GM18502 (cell line): ENCODE results near the gene NPC1.
"Not testable (repeated sequence)": the region's sequence is repeated elsewhere in the genome, so short reads cannot be mapped to it uniquely, and the experiment has no call there.

Experiments
- ATAC-seq: cut with Tn5 transposase; IDR thresholded peaks from one replicate; pipeline ENCODE4 v1.9.1; 2021; ENCODE audit warnings: mild to moderate bottlenecking; ENCODE audit not compliant: unreplicated experiment, poor library complexity

The NPC1 gene

DNA sequence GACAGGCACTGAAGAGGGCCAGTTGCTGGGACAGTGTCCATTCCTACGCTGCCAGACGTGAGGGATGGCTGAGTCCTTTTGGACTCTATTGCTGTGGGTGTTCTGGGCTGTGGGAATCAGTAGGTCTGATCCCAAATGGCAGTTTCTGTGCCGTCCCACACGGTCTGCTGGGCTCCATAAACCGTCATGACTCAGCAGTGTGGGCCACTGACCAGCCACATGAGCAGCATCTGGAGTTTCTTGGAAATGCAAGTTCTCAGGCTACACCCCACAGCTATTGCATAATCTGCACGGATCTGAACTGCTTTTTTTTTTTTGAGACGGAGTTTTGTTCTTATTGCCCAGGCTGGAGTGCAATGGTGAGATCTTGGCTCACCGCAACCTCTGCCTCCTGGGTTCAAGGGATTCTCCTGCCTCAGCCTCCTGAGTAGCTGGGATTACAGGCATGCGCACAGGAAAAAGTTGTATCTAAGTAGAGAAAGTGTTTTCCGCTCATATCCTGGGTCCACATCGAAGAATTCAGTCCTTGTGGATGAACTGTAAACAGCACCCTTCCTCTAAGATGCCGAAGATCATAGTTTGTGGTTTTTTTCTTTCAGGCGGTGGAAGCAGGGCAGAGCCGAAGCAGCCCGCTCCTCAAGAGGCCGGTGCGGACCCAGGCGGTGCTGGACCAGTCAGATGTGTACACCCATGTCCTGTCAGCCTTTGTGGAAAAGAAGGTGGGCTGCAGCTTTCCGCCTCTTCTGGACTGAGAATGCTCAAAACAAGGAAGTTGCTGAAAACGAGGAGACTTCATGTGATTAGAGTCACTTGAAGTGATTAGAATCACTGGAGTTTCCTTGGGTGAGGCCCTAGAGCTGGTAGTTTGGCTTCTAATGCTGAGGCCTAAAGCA, 57.5 kb downstream of the NPC1 start:
- ATAC-seq, result no peak

DNA sequence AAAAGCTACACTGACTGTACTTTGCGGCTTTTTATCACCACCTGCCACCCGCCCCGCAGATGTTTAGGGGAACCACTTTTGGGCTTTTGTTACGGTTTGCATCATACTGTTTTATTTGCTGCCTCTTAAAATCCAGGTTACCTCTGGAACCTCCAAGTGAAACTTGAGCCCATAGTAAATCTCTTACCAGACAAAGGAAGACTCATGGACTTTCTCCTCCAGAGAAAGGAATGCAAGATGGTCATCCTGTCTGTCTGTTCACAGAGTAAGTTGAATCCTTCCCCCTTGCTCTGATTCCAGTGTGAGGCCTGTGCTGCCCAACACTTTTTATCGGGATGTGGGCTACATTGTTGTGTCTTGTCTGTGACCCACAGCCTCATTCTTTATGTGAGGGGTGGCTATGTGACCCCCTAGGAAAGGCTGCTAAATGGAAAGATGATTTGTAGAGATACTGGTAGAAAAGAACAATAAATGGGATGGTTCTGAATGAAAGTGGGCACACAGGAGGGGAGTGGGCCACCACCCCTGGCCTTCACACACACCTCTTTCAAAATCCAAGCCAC, 59.7 kb downstream of the NPC1 start:
- ATAC-seq, result no peak

DNA sequence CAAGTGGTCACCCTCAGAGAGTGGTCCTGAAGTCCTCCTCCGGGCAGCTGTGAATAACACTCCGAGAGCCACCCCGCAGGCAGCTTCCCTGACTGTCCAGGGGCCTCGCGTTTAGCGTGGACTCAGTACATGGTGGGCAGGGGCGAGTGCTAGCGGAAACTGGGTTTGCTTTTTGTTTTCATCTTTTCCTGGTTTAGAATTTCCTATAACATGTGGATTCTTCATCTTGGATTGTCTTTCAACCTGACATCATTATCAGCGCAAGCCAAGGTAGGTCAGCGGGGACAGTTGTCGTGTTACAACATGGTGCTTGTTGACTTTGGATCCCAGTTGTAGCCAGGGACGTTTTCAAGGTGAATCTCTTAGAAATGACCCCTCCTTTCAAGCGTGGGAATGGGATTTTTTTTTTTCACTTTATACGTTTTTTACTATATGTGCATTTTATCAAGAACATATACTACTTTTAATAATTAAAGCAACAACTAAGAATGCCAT, 62.0 kb downstream of the NPC1 start:
- ATAC-seq, result no peak

DNA sequence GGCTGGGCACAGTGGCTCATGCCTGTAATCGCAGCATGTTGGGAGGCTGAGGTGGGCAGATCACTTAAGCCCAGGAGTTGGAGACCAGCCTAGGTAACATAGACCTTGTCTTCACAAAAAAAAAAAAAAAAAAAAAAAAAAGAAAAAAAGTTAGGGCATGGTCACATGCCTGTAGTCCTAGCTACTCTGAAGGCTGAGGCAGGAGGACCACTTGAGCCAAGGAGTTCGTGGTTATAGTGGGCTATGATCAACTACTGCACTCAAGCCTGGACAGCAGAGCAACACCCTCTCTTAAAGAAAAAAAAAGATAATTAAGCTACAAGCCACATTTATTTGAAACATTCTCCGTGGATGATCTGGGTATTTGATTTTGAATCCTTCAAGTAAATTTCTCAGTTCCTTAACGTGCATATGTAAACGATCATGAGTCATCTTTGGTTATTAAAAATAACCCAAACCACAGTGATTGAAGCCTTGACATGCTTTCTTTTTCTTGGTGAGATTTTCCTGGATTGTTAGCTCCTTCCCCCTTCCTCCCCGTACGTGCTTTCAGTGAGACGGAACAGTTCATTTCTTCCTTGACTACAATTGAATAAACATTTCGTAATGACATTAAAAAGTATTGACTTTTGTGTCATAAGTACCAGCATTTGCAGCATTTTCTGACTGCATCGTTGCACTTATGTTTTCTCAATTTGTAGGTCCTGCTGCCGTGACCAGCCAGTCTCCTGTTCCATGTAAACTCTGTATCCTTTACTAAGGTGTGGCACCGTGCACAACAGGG, 62.7 kb downstream of the NPC1 start:
- no peak for ATAC-seq

DNA sequence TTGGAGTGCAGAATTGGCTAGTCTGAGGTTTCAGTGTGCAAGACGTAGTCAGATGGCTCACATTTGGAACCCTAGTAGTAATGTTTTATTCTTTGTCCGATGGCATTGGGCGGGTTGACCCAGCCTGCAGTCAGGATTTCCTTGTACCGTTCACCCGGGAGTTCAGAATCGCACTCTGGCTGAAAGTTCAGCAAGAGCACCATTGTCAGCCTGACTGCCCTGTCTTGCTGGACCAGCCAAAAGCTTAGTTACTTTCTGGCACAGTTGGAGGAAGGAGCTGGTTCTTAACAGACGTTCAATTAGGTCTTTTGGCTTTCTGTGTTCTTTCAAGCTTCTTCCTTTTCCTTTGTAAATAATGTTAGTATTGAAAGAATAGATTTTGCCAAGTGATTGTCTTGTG, 64.4 kb downstream of the NPC1 start:
- no peak for ATAC-seq

DNA sequence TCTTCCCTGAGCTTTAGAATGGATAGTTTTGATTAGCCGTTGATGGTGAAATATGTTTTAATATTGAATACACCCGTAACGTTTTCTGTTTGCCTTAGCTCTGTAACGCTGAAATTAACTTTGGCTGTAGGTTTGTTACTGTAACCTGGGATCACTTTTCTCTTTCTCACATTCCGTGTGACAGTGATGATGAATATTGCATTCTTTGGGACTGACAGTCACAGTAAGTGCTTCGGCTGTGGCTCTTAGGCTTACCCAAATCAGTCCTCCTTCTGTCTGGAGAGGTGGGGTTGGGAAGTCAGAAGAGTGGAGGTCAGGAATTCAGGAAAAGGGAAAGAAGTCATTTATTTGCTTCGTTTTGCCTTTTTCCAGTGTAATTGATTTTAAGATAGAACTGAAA, 65.0 kb downstream of the NPC1 start:
- ATAC-seq, result no peak

DNA sequence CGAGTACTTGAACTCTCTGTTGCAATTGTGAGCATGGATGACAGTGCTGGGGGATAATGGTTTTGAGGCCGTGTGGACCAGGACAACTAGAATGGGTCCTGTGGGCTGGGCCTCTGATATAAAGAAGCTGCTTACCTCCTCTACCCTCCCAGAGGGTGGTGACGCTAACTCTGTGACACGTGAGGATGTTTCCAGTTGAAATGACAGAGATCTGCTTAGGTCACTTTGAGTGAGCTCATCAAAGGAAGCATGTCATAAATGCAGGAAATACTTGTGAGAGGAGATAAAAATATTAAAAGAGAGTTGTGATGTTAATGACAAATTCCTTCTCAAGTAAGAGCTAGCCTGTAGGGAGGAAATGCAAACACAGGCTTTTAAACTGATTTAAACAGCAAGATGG, 66.6 kb downstream of the NPC1 start:
- ATAC-seq, result no peak

DNA sequence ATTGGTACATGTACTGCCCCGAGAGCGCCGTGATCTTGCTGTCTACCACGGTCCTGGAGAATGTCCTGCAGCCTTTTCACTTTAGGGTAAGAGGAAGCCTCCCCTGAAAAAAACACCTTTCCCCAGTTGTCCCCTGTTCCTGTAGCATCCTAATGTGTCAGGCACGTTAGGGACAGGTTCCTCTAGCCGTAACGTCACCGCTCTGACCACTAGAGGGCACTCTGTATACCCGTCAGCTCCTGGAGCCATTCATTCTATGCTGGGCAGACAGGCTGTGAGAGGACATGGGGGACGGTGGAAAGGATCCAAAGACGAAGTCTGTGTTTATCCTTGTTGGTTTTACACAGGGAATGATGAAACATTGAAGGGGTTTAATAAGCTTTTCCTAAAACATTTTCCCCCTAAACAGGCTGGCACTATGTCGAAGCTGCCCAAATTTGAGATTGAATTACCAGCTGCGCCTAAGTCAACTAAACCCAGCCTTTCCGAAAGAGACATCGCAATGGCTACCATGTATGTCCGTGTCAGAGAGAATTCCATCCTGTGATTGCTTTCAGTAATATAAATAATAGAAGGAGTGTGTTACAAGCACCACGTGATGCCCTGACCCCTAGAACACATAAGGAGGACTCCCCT, 70.3 kb downstream of the NPC1 start:
- ATAC-seq, result peak; percentile 93

DNA sequence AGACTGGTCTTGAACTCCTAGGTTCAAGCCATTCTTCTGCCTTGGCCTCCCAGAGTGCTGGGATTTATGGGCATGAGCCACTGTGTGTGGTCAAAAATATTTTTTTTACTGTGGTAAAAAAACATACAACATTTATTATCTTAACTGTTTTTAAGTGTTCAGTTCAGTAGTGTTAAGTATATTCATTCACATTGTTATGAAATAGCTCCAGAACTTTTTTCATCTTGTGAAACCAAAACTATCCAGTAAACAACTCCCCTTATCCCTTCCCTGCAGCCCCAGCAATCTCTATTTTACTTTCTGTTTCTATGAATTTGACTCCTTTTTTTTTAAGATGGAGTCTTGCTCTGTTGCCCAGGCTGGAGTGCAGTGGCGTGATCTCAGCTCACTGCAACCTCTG, 73.7 kb downstream of the NPC1 start:
- no peak for ATAC-seq

DNA sequence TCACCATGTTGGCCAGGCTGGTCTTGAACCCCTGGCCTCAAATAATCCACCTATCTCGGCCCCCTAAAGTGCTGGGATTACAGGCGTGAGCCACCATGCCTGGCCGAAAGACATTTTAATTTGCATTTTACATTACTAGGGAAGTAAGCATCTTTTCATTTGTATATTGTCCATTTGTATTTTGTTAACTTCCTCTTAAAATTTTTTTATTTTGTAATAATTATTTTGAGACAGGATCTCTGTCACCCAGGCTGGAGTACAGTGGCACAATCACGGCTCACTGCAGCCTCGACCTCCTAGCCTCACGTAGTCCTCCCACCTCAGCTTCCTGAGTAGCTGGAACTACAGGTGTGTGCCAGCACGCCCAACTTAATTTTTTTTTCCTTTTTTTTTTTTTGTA, 74.1 kb downstream of the NPC1 start:
- not testable (repeated sequence) for ATAC-seq

DNA sequence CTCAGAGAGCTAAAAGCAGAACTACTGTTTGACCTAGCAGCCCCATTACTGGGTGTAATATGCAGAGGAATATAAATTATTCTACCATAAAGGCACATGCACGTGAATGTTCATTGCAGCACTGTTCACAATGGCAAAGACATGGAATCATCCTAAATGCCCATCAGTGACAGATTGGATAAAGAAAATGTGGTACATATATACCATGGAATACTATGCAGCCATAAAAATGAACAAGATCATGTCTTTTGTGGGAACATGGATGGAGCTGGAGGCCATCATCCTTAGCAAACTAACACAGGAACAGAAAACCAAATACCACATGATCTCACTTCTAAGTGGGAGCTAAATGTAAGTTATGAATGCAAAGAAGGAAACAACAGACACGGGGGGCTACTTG, 75.4 kb downstream of the NPC1 start:
- ATAC-seq, result not testable (repeated sequence)

DNA sequence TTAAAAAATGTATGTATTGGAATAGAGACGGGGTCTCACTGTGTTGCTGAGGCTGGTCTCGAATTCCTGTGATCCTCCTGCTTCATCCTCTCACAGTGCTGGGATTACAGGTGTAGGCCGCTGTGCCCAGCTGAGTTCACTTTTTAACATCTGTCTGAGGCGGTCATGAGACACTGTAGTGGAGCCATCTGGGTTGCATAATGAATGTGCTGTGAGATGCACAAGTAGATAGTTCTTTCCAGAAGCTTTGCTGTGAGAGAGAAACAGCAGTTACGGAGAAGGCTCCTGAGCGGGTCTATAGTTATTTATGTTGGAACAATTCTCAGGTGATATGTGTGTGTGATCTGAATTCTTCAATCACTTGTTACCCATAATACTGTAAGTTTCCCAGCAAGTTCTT, 79.9 kb downstream of the NPC1 start:
- no peak for ATAC-seq

DNA sequence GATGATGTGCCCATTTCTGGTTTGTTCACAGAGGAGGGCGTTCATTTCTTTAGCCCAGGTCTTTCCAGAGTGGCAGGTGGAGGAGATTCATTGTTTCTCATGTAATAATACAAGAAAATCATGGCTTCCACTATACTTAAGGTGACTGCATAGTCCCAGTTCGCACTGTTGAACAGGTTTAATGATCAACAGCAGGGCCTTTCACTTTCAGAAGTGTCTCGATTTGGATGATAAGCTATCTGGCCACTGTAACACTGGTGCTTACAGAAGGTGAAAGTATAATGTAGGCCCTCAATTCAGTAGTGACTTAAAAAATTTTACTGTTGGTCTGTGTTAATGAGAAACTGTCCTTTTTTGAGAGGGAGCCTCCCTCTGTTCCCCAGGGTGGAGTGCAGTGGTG, 81.6 kb downstream of the NPC1 start:
- ATAC-seq, result peak; percentile 37

DNA sequence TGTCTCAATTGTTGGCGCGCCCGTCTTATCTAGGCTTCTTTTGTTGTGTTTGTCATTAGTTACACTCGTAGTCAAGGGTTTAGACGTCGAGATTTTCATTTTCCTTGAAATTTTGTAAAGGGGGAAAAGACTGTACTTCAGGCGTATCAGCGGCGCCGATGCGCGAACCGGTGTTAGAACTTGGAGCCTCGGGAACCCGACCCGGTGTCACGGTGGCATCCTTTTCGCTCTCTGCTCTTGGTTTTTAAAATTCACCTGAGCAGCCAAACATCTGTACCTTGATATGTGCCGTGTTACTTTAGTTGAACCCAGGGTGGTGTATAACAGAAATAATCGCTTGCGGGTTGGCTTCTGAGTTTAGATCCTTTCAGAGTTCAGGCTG, 82.4 kb downstream of the NPC1 start:
- ATAC-seq, result no peak

DNA sequence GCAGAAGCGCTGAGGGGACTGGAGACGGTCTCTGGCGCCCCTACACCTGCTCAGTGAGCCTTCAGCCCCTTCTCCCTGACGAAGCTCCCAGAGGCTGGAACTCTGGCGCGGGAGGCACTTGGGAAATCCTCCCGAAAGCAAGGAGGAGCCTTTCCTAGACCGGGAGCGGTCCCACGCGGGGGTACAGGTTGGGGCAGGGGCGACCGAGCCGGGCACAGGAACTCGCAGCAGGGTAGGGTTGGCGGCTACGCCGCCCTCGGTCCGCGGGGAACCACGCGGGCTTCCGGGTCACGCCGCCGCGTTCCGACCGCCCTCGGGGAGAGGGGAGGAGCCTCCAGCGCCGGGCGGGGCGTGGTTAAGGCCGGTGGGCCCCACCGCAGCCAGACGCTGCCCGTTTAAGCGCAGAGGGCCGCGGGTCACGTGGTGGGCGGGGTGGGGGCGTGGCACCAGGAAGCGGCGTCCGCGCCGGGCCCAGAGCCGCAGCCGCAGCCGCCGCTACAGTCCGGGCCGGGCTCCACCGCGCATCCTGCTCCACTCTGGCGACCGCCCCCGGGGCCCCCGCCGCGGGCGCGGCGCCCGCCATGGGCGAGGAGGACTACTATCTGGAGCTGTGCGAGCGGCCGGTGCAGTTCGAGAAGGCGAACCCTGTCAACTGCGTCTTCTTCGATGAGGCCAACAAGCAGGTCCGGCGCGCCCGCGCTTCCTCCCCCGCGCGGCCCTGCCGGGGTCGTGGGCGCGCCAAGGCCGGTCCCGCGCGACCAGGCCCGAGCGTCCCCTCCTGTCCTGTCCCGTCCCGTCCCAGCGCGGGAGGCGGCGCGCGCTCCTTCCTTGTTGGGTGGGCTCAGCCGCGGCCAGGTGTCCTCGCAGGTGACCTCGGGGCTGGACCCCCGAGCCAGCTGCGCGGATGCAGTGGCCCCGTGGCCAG, 83.0 kb downstream of the NPC1 start, which contains the start of gene RMC1:
Gene RMC1 (plus strand): TSS at position 474 of the 925 bp plus-strand sequence. CDS start 108 bp downstream, at position 582.
- ATAC-seq, result peak; percentile 79

DNA sequence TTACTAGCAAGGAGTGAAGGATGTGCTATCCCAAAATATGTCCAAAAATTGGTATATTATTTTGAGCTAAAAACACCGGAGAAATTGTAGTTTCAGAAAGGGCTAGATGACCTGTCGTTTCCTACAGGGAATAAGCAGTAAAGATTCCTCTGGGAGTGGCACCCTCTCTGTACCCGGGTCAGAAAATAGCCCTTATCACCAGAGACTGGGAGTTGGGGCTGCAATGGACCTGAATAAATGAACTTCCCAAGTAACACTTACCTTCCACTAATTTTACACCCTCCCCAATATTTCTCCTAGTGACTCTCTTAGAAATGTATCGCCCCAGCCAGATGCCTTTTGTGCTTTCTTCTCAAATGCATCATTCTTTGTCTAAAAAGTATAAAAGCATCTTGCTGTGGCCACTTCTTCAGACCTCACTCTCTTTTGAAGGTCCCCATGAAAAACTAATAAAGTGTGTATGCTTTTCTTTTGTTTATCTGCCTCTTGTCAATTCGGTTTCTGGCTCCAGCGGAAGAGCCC, 83.7 kb downstream of the NPC1 start:
- no peak for ATAC-seq

DNA sequence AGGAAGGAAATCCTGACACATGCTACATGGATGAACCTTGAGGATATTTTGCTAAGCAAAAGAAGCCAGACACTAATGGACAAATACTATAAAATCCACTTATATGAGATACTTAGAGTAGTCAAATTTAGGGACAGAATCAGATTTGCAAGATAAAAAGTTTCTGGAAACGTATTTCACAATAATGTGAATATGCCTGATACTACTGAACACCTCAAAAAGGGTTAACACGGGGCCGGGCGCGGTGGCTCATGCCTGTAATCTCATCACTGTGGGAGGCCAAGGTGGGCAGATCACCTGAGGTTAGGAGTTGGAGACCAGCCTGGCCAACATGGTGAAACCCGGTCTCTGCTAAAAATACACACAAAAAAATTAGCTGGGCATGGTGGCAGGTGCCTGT, 84.7 kb downstream of the NPC1 start:
- ATAC-seq, result no peak

DNA sequence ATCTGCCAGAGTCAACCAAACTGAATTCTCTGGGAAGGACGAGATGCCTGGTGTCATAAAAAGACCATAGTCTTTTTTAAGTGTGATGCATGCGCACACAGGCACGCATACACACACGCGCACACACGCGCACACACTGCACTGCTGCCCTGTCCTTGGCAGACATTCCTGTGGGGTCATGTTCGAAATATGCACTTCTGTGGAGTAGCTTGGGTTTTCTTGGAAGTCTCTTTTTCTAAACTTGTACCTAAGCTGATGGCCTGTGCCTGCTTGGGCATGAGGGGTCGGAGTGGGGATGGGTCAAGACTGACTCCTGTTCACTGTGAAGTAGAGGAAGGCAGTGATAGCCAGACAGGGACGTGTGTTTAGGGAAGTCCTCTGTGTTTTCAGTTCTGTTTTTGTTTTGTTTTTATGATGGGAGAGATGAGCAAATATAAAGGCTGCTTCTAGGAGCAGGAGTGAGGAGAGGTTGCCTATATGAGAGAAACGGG, 87.0 kb downstream of the NPC1 start:
- no peak for ATAC-seq

DNA sequence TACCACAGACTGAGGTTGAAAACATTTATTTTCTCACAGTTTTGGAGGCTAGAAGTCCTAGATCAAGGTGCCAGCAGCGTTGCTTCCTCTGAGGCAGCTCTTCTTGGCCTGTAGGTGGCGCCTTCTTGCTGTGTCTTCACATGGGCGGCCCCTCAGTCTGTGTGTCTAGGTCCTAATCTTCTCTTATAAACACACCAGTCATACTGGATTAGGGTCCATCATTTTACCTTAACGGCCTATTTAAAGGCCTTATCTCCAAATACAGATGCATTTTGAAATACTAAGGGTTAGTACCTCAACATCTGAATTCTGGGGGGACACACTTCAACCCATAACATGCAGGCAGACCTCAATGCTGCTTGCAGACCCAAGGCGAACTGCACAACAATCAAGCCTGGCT, 87.4 kb downstream of the NPC1 start:
- ATAC-seq, result peak; percentile 41
